SIG-M5 treated with dmso at 0.1 percent for 504 hours (cell line): Measurements from ENCODE around the gene PCBP1.
A peak's percentile ranks its signal among the peaks of the same experiment; 100 is the strongest.
"Not testable (repeated sequence)": the region's sequence is repeated elsewhere in the genome, so short reads cannot be mapped to it uniquely, and the experiment has no call there.

Source experiments
- DNase-seq: peaks from one replicate; lab custom pipeline; 2025; ENCODE audit not compliant: unreplicated experiment; lab: John Stamatoyannopoulos, UW

The PCBP1 gene

DNA sequence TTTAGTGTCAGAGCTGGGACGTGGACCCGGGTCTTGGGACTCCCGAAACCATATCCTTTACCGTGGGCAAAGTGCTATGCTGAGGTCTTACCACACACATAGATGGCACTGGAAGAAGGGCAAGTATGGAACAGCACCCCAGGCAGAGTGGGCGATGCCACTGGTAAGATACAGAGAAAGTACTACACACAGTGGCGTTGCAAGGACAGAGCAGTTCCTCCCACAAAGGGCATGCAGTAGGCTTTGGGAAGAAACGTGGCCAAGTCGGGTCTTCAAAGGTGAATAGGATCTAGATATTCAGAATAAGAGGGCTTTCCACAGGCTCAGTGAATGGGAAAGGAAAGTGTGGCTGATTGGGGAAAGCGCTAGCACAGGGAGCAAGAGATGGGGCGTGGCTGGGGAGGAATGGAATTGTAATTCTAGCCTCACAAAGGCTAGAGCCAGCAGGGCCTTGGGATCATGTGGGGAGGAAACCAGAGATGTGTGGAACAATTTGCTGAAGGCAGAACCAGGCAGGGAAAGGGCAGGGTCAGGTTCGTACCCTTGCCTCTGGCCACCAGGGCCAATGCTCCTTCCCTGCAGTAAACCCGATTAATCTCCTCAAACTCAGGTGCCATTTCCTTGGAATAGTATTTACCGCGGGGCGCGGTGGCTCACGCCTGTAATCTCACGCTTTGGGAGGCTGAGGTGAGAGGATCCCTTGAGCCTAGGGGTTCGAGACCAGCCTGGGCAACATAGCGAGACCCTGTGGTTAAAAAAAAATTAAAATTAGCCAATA lies 36.0 kb downstream of the PCBP1 start:
- no peak for DNase-seq

DNA sequence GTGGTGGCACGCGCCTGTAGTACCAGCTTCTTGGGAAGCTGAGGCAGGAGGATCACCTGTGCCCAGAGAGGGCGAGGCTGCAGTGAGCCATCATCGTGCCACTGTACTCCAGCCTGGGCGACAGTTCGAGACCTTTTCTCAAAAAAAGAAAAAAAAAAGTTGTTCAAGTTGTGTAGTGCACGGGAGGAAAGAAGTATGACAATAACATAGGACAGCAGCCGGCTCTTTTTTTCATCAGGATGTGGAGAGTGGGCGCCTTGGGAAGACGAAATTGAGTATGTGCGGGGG lies 36.5 kb downstream of the PCBP1 start:
- DNase-seq, result no peak

DNA sequence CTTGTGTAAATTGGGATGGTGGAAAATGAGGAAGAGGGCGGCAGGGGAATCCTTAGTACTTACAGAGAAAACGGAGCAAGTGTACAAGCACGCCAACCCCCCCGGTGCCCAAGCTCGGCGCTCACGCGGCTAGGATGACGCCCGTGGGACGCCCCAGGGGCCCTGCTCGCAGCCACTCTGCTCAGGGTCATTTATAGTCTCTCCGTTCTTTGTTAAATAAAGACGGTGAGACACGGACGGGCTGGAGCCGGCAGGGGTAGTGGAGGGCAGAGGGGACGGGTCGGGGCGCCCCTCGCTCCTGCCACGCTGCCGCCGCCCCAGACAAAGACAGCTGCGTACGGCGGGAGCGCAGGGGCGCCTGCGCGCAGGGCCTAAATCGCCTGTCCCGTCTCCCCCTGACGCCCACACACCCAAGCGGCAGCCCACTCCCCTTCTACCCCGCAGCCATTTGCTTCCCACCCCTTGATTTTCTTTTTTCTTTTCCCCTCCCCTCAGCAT lies 37.8 kb downstream of the PCBP1 start:
- DNase-seq, result peak; percentile 63

DNA sequence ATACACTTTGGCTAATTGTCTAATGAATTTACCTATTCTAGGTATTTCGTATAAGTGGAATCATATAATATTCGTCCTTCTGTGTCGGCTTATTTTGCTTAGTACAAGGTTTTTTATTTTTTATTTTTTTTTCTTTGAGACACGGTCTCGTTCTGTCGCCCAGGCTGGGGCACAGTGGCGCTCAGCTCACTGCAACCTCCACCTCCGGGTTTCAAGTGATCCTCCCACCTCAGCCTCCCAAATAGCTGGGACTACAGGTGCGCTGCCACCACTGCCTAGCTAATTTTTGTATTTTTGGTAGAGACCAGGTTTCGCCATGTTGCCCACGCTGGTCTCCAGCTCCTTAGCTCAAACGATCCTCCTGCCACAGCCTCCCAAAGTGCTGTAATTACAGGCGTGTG lies 38.2 kb downstream of the PCBP1 start:
- no peak for DNase-seq

GRCh38 chr2:70126413-70126812 lies 39.1 kb downstream of the PCBP1 start:
- DNase-seq, result no peak

DNA sequence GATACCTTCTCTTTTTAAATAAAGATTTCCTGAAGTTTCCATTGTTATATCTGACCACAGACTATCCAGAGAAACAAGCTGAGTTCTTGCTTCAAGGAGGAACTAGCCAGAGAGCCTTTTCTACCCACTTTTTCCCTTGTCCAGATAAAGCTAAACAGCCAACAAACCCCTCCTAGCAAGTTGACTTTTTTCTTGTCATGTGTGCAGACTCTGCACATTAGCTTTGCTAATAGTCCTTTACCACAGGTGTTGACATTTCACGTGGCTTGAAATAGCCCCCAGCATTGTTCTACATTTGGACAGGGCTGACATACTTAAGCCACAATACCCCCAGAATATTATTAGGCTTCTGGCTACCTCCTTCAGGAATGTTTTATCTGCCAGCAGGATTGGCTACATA lies 40.7 kb downstream of the PCBP1 start:
- DNase-seq, result no peak

DNA sequence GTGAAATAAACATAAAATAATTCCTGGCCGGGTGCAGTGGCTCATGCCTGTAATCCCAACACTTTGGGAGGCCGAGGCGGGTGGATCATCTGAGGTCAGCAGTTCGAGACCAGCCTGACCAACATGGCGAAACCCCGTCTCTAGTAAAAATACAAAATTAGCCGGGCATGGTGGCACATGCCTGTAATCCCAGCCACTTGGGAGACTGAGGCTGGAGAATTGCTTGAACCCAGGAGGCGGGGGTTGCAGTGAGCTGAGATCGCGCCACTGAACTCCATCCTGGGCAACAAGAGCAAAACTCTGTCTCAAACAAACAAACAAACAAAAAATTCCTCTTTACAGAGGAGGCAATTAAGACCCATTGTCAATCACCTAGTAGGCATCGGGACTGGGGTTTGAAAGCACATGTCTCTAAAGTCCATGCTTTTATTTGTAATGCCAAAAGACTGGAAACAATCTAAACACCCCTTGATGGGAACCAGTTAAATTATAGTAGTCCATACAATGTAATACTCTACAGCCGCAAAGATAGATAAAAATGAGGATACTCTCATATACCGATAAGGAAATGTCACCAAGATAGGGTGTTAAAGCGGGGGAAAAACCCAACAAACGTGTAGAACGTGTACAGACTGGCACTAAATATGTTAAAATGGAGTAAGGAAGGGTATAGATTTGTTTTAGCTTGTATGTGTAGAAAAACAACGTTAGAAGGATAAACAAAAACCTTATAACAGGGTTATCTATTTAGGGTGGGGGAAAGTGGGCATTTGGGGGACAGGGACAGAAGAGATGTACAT lies 44.3 kb downstream of the PCBP1 start:
- not testable (repeated sequence) for DNase-seq

DNA sequence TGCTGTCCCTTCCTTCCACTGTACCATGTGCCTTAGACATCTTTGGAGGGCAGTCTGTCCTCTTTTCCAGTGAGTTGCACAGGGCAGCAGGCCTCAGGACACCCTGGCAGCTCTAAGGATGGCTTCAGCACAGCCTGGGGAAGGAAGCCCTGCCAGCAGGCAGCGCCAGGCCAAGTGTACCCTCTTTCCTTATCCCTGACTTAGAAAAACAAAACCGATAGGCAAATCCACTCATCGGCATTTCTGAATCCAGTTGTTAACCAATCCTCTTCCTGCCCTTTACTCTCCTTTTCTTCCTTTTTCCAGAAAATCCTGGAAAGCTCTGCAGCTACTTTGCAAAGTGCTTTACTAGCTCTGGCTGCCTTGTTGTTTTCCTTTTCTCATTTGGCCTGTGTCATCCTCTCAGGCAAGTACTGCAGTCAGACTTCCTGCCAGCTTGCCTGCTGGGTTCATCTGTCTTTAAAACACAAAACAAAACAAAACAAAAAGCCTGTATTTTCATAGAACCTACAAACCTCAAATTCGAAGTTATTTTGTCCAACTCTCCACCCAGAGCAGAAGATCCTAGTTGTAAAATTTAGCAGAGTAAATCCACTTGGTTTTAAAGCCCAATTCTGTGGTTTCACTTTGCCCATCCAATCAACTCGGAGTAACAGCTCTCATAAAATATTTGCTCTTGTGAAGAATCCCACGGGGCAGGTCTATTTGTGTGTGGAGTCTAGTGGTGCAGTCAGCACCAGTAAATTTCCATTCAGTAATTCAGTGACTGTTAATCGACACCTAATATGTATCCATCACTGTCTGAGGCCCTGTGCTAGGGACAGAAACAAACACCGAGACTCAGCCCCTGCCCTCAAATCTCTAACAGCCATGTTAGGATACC lies 45.2 kb downstream of the PCBP1 start:
- DNase-seq, result peak; percentile 51

DNA sequence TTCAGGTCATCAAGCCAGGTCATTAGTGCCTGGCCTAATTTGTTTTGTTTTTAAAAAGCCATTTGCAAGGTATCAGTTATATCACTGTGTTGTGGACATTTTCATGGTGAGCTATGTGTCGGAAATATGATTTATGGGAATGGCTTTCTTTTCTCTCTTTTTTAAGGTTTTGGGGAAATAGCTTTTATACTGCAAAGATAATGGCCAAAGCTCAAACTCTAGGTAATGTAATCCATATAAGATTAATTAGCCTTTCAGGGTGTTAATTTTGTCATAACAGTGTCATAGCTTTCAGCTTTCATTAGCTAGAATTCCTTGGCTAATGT lies 45.8 kb downstream of the PCBP1 start:
- DNase-seq, result no peak

- no peak for DNase-seq
These were observed 46.4 kb downstream of the PCBP1 start for GRCh38 chr2:70133491-70134322.

GRCh38 chr2:70134323-70134983 lies 47.2 kb downstream of the PCBP1 start:
- DNase-seq, result not testable (repeated sequence)
